Psoas muscle (tissue), 8 donors: ENCODE measurements around the gene DNPEP. TPM values are rescaled to one million over a fixed set of nuclear protein-coding genes. Genes with fewer than 3 reads are reported as not detected.
"Not testable (repeated sequence)": the region's sequence is repeated elsewhere in the genome, so short reads cannot be mapped to it uniquely, and the experiment has no call there.

ENCODE experiments used
- ATAC-seq, 4 donors: fragments of 200-7000 bp; cut with Tn5 transposase; one replicate each; pipeline ENCODE4 v1.9.1; 2020; ENCODE audit warnings: moderate library complexity in 3 of 4, mild to moderate bottlenecking in 2 of 4
- DNase-seq, 2 donors: peaks; one replicate each; pipeline ENCODE4 v3.0.0-alpha.2; 2020
- H3K27ac ChIP-seq: fragments of 200-600 bp; one replicate; pipeline ENCODE4 v1.8.0; 2022
- H3K27me3 ChIP-seq, 3 donors: fragments of 200-600 bp in 1 of 3; one replicate each; pipeline versions ENCODE4 v1.6.1 to v1.8.0; 2013 to 2022; ENCODE audit warnings: low read length in 2 of 3, mild to moderate bottlenecking in 2 of 3, moderate library complexity in 1 of 3; ENCODE audit not compliant: insufficient read depth in 3 of 3
- H3K36me3 ChIP-seq, 2 donors: fragments of 200-600 bp in 1 of 2; one replicate each; pipeline versions ENCODE4 v1.6.1 to v1.8.0; 2013 to 2022; ENCODE audit warnings: low read depth in 1 of 2, mild to moderate bottlenecking in 1 of 2, moderate library complexity in 1 of 2; ENCODE audit not compliant: insufficient read depth in 1 of 2
- H3K4me1 ChIP-seq: fragments of 200-600 bp; one replicate; pipeline ENCODE4 v1.8.0; 2022
- H3K4me3 ChIP-seq: fragments of 200-600 bp; one replicate; pipeline ENCODE4 v1.8.0; 2022; ENCODE audit warnings: mild to moderate bottlenecking
- H3K9me3 ChIP-seq: fragments of 200-600 bp; one replicate; pipeline ENCODE4 v1.8.0; 2022
- WGBS, 3 donors: extraction: QIAGEN DNeasy Blood & Tissue Kit; methylation state at CpG; one replicate each; pipeline versions ENCODE4 v1.1.6 to v1.1.7; 2013; 5-methylcytosine and 5-hydroxymethylcytosine counted together
- intact Hi-C, 2 donors: fragments of 100-400 bp; cut with DNase I; formaldehyde crosslinking; loops; one replicate each; pipeline versions ENCODE4 v1.11.0 to v1.14.2; 2022
- polyA plus RNA-seq, 3 donors: library from polyadenylated mRNA; stranded (reverse); fragments of 200-250 nt; gene quantifications; one replicate each; pipeline ENCODE4 v1.2.3, GENCODE V29; 2013
- total RNA-seq, 4 donors: library from RNA; stranded (reverse); fragmentation: NEBNext Ultra II Directional in 2 of 4; extraction: Animal tissue kit (Norgen Biotek cat#: 25700) in 2 of 4; gene quantifications; one replicate each; pipeline versions ENCODE4 v1.2.1 to v1.2.4, GENCODE V29; 2021 to 2023
- TF ChIP-seq, protein P1 (sequence below): fragments of 200-600 bp; IDR thresholded peaks from one replicate; pipeline ENCODE4 v1.8.0; 2022; ENCODE audit warnings: antibody characterized with exemption
- donor health status: healthy with polysubstance abuse.
- donor health status: DM: no; HTN: no; CAD: no; lungs with moderate emphysema.
- donor health status: Bipolar disorder and iron deficiency.
- donor health status: healthy.
- donor health status: DM: yes; HTN: yes; CAD: no.
- donor health status: DM: no; HTN: no; CAD: no.
- donor health status: DM: no; HTN: no; CAD: no.
- donor health status: DM: yes; HTN: yes; CAD: no.

DNPEP gene
- total and polyA plus RNA-seq, 7 donors, result 46.7 to 93.1 (median 65.4) TPM

DNA sequence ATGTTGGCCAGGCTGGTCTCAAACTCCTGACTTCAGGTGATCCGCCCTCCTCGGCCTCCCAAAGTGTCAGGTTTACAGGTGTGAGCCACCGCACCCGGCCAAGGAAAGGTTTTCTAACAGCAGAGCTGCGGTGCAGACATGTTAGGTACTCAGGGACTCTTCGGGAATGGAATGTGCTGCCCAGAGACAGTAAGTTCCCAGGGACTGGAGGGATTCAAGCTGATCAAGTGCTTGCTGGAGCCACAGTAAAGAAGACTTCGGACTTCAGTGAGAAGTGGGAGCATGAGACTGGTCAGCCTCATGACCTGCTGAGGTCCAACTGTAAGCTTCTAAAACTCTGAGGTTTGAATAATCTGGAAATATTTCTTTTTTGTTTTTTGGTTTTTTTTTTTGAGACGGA is 22.7 kb upstream of the DNPEP start:
- ATAC-seq (no peak), DNase-seq (no peak)
- Histone ChIP-seq H3K4me1 (peaks cover 42% of the 10 kb centered on the region), H3K27ac (peak overlapping the region; percentile 30), H3K4me3 (no peak overlapping the region), H3K9me3 (no peaks in the 10 kb centered on the region), H3K36me3 (no peaks in the 10 kb centered on the region), H3K27me3 (no peaks in the 10 kb centered on the region)
- intact Hi-C loops, result no loop called here
- TF ChIP-seq, protein P1, sequence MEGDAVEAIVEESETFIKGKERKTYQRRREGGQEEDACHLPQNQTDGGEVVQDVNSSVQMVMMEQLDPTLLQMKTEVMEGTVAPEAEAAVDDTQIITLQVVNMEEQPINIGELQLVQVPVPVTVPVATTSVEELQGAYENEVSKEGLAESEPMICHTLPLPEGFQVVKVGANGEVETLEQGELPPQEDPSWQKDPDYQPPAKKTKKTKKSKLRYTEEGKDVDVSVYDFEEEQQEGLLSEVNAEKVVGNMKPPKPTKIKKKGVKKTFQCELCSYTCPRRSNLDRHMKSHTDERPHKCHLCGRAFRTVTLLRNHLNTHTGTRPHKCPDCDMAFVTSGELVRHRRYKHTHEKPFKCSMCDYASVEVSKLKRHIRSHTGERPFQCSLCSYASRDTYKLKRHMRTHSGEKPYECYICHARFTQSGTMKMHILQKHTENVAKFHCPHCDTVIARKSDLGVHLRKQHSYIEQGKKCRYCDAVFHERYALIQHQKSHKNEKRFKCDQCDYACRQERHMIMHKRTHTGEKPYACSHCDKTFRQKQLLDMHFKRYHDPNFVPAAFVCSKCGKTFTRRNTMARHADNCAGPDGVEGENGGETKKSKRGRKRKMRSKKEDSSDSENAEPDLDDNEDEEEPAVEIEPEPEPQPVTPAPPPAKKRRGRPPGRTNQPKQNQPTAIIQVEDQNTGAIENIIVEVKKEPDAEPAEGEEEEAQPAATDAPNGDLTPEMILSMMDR, result no peak
- WGBS, 3 donors, result 63 to 86% (median 80%) methylated on average over 8 of the region's 8 CpGs

DNA sequence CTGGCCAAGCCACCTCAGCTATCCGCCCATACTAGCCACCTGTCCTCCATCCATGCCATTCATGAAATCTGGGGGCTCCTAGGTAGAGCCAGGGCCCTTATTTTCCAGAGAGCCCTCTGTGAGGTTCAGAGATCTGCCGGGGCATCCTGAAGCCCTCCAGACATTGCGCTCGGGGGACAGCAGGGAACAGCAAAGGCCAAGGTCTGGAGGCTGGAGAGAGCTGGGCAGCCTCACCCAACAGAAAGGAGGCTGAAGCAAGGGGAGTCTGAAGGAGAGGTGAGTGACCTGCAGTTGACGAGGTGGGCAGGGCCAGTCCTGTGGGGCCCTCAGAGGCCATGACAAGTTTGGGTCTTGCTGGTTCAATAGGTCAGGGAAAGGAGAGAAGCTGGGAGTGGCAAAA is 21.9 kb upstream of the DNPEP start:
- ATAC-seq (no peak), DNase-seq (no peak)
- intact Hi-C loops, result no loop called here
- TF ChIP-seq, protein P1, result no peak
- no peaks in the 10 kb centered on the region for H3K9me3 ChIP-seq
- H3K36me3 ChIP-seq, result no peaks in the 10 kb centered on the region
- 90 to 94% (median 92%) methylated on average over 5 of the region's 5 CpGs for WGBS, 3 donors
- peak overlapping the region; percentile 30 for H3K27ac ChIP-seq
- H3K4me3 ChIP-seq, result no peak overlapping the region
- peaks cover 39% of the 10 kb centered on the region for H3K4me1 ChIP-seq
- no peaks in the 10 kb centered on the region for H3K27me3 ChIP-seq

DNA sequence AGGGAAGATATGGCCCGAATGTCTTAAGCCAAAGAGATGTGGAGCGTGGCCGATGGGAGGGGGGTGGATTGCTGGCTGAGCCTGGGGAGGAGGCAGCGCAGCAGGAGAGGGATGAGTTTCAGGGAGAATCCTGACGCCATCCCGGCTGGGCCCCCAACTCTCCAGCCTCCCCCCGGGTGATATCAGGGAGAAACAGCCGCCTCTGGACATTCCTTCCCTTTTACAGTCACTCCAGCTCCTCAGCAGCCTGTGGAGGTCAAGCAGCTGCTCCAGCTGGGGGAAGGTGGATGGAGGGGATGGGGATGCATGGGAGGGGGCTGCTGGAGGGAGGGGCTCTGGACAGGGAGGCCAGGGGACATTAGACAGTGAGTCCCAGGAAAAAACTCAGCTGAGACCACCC is 20.9 kb upstream of the DNPEP start:
- DNase-seq, result no peak
- no peak overlapping the region for H3K27ac ChIP-seq
- 72 to 83% (median 74%) methylated on average over 8 of the region's 8 CpGs for WGBS, 3 donors
- H3K36me3 ChIP-seq, result no peaks in the 10 kb centered on the region
- peaks cover 42% of the 10 kb centered on the region for H3K4me1 ChIP-seq
- intact Hi-C loops, result no loop called here
- no peaks in the 10 kb centered on the region for H3K27me3 ChIP-seq
- H3K9me3 ChIP-seq, result no peaks in the 10 kb centered on the region
- TF ChIP-seq, protein P1, result no peak
- H3K4me3 ChIP-seq, result no peak overlapping the region
- ATAC-seq, result no peak

- H3K4me3 ChIP-seq, result no peak overlapping the region
- 84 to 89% (median 89%) methylated on average over 5 of the region's 5 CpGs for WGBS, 3 donors
Observed at GRCh38 chr2:219408204-219408603, 20.5 kb upstream of the DNPEP start.

GRCh38 chr2:219407343-219407742 is 19.6 kb upstream of the DNPEP start:
- WGBS, 3 donors, result 55 to 82% (median 58%) methylated on average over 5 of the region's 5 CpGs
- intact Hi-C loops, result not testable (repeated sequence)

More at GRCh38 chr2:219408204-219408603, 20.5 kb upstream of the DNPEP start:
- intact Hi-C loops, result no loop called here
- Histone ChIP-seq H3K27ac (no peak overlapping the region), H3K27me3 (no peaks in the 10 kb centered on the region), H3K36me3 (no peaks in the 10 kb centered on the region), H3K4me1 (peaks cover 46% of the 10 kb centered on the region), H3K9me3 (no peaks in the 10 kb centered on the region)
- ATAC-seq (no peak), DNase-seq (no peak)
- TF ChIP-seq, protein P1, result no peak

More at GRCh38 chr2:219407343-219407742, 19.6 kb upstream of the DNPEP start:
- Histone ChIP-seq H3K4me1 (peaks cover 52% of the 10 kb centered on the region), H3K27ac (peak overlapping the region; percentile 98)
- H3K36me3 ChIP-seq, ATAC-seq, H3K9me3 ChIP-seq, DNase-seq, H3K4me3 ChIP-seq, H3K27me3 ChIP-seq: not testable (repeated sequence)
